GM18508 (cell line): Measurements from ENCODE around the gene TMEM106B.

ENCODE experiments used
- ATAC-seq: cut with Tn5 transposase; IDR thresholded peaks from one replicate; pipeline ENCODE4 v1.9.1; 2021; ENCODE audit warnings: moderate number of reproducible peaks; ENCODE audit not compliant: insufficient read depth, unreplicated experiment

The TMEM106B gene

DNA sequence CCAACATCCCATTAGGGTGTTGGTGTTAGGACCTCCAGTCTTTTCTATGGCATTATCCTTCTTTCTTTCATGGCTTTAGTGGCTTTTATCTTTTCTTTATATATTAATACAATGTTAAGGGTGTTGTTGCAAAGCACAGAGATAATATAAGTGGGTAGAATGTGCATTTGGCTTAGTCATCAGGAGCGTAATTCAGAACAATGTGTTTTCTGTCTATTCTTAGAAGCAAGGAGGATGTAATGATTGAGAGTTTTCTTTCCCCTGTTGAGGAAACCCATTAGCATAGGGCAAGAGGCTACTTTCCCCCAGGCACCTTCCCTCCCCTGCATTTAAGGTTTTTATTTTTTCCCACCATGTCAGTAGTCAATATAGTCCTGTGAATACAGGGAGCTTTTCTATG is 79.7 kb downstream of the TMEM106B start:
- ATAC-seq = no peak

DNA sequence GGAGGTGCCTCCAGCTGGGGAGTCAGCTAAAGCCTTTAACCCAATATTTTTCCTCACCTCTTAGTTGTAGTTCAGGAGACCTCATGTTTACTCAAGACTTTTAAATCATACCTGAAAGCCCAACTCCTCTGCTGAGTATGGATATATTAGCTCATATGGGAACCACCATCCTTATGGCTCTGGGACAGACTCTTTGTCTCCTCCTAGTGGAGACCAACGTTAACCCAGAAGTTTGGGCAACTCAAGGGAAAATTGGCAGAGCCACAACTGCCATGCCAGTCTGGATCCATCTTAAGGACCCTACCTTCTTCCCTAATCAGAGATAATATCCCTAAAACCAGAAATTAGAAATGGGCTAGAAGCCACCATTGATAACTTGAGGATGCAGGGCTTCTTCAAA is 80.8 kb downstream of the TMEM106B start:
- no peak for ATAC-seq
